Spleen (tissue), 7 donors: ENCODE data around the gene HELZ2.

Experiments
- POLR2A ChIP-seq, 3 donors: fragments of 450-650 bp; IDR thresholded peaks; one replicate each; pipeline ENCODE4 v1.5.1; 2017; ENCODE audit warnings: antibody characterized with exemption in 3 of 3, mild to moderate bottlenecking in 1 of 3
- POLR2AphosphoS5 ChIP-seq, 3 donors: sonication (generic); formaldehyde crosslinking; IDR thresholded peaks; one replicate each; pipeline ENCODE4 v1.5.1; 2017; ENCODE audit warnings: antibody characterized with exemption in 3 of 3
- TF ChIP-seq, protein P1 (sequence below), 11 experiments: fragments of 200-600 bp in 7 of 11; fragments of 450-650 bp in 4 of 11; sonication (generic) in 4 of 11; IDR thresholded peaks in 8 of 11; conservative IDR thresholded peaks in 3 of 11; 1 replicate in 7 of 11; 2 replicates in 4 of 11; pipeline versions ENCODE4 v1.4.0 to v1.8.0; 2016 to 2021; ENCODE audit warnings: antibody characterized with exemption in 11 of 11, inconsistent platforms in 4 of 11, mild to moderate bottlenecking in 1 of 11
- donor health status: DM: no; HTN: no; CAD: no; lungs with moderate emphysema.
- donor health status: DM: no; HTN: no; CAD: no.
- donor health status: DM: no; HTN: no; CAD: no.

DNA sequence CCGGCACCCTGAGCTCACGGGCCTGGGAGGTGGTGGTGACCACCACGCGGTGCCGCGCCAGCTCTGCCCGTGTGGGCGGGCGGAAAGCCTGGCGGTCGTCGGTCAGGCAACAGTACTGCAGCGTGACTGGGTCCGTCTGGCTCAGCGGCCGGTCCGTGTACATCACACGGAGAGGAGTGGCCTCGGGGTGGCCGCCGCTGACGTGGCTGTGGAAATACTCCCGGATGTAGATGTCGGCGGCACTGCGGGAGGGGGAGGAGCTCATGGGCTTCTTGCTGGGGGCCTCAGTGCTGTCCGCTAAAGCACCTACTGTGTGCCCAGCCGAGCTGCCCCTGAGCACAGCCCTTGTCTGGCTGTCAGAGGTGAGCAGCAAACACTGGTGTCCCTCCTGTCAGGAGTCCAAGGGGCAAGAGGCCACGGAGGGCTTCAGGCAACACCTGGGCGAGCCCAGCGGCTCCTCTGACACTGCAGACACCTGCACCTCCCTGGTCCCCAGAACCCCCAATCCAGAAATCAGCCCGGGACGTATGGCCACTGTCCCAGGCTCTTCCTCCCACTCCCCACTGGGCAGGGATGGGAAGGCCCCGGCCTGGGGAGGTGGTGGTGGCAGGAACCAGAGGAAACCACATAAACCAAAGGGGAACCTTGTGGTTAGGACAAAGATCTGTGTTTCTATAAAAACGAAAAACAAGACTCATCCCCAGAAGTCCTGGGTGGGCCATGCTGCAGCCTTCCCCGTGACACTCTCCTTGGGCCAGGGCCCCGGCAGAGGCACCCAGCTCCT, 6.5 kb downstream of the HELZ2 start:
- TF ChIP-seq, protein P1, sequence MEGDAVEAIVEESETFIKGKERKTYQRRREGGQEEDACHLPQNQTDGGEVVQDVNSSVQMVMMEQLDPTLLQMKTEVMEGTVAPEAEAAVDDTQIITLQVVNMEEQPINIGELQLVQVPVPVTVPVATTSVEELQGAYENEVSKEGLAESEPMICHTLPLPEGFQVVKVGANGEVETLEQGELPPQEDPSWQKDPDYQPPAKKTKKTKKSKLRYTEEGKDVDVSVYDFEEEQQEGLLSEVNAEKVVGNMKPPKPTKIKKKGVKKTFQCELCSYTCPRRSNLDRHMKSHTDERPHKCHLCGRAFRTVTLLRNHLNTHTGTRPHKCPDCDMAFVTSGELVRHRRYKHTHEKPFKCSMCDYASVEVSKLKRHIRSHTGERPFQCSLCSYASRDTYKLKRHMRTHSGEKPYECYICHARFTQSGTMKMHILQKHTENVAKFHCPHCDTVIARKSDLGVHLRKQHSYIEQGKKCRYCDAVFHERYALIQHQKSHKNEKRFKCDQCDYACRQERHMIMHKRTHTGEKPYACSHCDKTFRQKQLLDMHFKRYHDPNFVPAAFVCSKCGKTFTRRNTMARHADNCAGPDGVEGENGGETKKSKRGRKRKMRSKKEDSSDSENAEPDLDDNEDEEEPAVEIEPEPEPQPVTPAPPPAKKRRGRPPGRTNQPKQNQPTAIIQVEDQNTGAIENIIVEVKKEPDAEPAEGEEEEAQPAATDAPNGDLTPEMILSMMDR (IDR thresholded peaks at IDR 0.05 in 8 of 11, conservative IDR thresholded peaks at IDR 0.05 in 3 of 11) = peak in 3 of 11 experiments; percentile 3 to 28 (median 13)
- TF ChIP-seq POLR2AphosphoS5 (IDR thresholded peaks at IDR 0.05) = peak; percentile 54 to 80 (median 62)
- no peak for TF ChIP-seq POLR2A (IDR thresholded peaks at IDR 0.05)
